K562 (cell line): ENCODE measurements around the gene AGPAT1. TPM values are rescaled to one million over a fixed set of nuclear protein-coding genes. Genes with fewer than 3 reads are reported as not detected.

Experiments used
- BACH1 ChIP-seq: fragments of 200-800 bp; sonication (Bioruptor generic); IDR thresholded peaks from 2 replicates; pipeline ENCODE4 v1.6.1; 2016; ENCODE audit warnings: missing genetic modification characterization, missing compliant biosample characterization
- CBX3 ChIP-seq, 2 experiments: IDR thresholded peaks; 1 replicate in 1 of 2; 2 replicates in 1 of 2; pipeline ENCODE4 v1.6.1; 2012; ENCODE audit warnings: inconsistent platforms in 2 of 2, low read length in 2 of 2, borderline replicate concordance in 1 of 2, control low read depth in 1 of 2
- CCNT2 ChIP-seq: IDR thresholded peaks from 2 replicates; pipeline ENCODE4 v1.6.1; 2011; ENCODE audit warnings: borderline replicate concordance, low read depth, mild to moderate bottlenecking, moderate library complexity, mixed read lengths, low read length; ENCODE audit not compliant: insufficient read length; ENCODE audit errors: extremely low read depth
- CHD1 ChIP-seq: fragments of 200-600 bp; sonication (generic); IDR thresholded peaks from one replicate; pipeline ENCODE4 v1.6.1; 2012; ENCODE audit warnings: mild to moderate bottlenecking, moderate library complexity, low read length, inconsistent platforms
- EGR1 ChIP-seq: fragments of 450-650 bp; conservative IDR thresholded peaks from 2 replicates; pipeline ENCODE4 v1.6.1; 2017; ENCODE audit warnings: mild to moderate bottlenecking
- EP300 ChIP-seq: IDR thresholded peaks from 2 replicates; pipeline ENCODE4 v1.6.1; 2012; ENCODE audit warnings: low read length, improper control_type of control experiment
- GABPB2 ChIP-seq: fragments of 250-450 bp; sonication (Bioruptor Pico); conservative IDR thresholded peaks from 2 replicates; pipeline ENCODE4 v1.5.1; 2021; ENCODE audit warnings: mild to moderate bottlenecking
- HLTF ChIP-seq: fragments of 450-650 bp; IDR thresholded peaks from 2 replicates; pipeline ENCODE4 v1.6.1; 2016
- HMG20A ChIP-seq: fragments of 450-650 bp; formaldehyde crosslinking; conservative IDR thresholded peaks from 2 replicates; pipeline ENCODE4 v1.4.0; 2020; ENCODE audit warnings: mild to moderate bottlenecking, mixed read lengths
- MAFG ChIP-seq: fragments of 450-650 bp; conservative IDR thresholded peaks from 2 replicates; pipeline ENCODE4 v1.6.1; 2016; ENCODE audit warnings: missing genetic modification characterization, missing compliant biosample characterization
- MYNN ChIP-seq, 2 experiments: sonication (generic); formaldehyde crosslinking in 1 of 2; IDR thresholded peaks; 2 replicates each; pipeline versions ENCODE4 v1.5.0 to v1.6.1; 2016 to 2020; ENCODE audit warnings: antibody characterized with exemption in 1 of 2, missing genetic modification reagents in 1 of 2
- NCOR1 ChIP-seq: fragments of 450-650 bp; IDR thresholded peaks from 2 replicates; pipeline ENCODE4 v1.6.1; 2016; ENCODE audit warnings: mild to moderate bottlenecking, moderate library complexity
- NFIC ChIP-seq: fragments of 450-650 bp; IDR thresholded peaks from 2 replicates; pipeline ENCODE4 v1.6.1; 2017; ENCODE audit warnings: mild to moderate bottlenecking, inconsistent platforms
- NFRKB ChIP-seq: fragments of 450-650 bp; IDR thresholded peaks from 2 replicates; pipeline ENCODE4 v1.6.1; 2016; ENCODE audit warnings: low read depth
- NR4A1 ChIP-seq, 2 experiments: fragments of 250-450 bp in 1 of 2; fragments of 450-650 bp in 1 of 2; sonication (Bioruptor Pico) in 1 of 2; IDR thresholded peaks; 2 replicates each; pipeline versions ENCODE4 v1.4.0 to v1.6.1; 2016 to 2020; ENCODE audit warnings: mild to moderate bottlenecking in 2 of 2, missing compliant biosample characterization in 1 of 2, missing genetic modification characterization in 1 of 2, moderate library complexity in 1 of 2
- PYGO2 ChIP-seq: fragments of 450-650 bp; IDR thresholded peaks from 2 replicates; pipeline ENCODE4 v1.6.1; 2016; ENCODE audit warnings: mild to moderate bottlenecking, missing genetic modification characterization, moderate library complexity, missing compliant biosample characterization
- RNF2 ChIP-seq: sonication (generic); IDR thresholded peaks from 2 replicates; pipeline ENCODE4 v1.6.1; 2016
- RUNX1 ChIP-seq: sonication (generic); IDR thresholded peaks from 2 replicates; pipeline ENCODE4 v1.6.1; 2016; ENCODE audit warnings: antibody characterized with exemption, low read depth
- SLC30A9 ChIP-seq: fragments of 250-450 bp; sonication (Bioruptor Pico); IDR thresholded peaks from 2 replicates; pipeline ENCODE4 v1.8.0; 2022; ENCODE audit warnings: mild to moderate bottlenecking, moderate library complexity
- SMAD1 ChIP-seq: fragments of 150-350 bp; IDR thresholded peaks from 2 replicates; pipeline ENCODE4 v1.6.1; 2014; ENCODE audit warnings: low read length, low read depth; ENCODE audit not compliant: partially characterized antibody
- SNIP1 ChIP-seq: fragments of 450-650 bp; IDR thresholded peaks from 2 replicates; pipeline ENCODE4 v1.7.1; 2017; ENCODE audit warnings: low read depth, mild to moderate bottlenecking
- ZNF57 ChIP-seq: fragments of 450-650 bp; formaldehyde crosslinking; IDR thresholded peaks from 2 replicates; pipeline ENCODE4 v1.4.0; 2020; ENCODE audit warnings: mild to moderate bottlenecking, moderate library complexity
- ZNF764 ChIP-seq: fragments of 250-450 bp; sonication (Bioruptor Pico); IDR thresholded peaks from 2 replicates; pipeline ENCODE4 v1.4.0; 2020; ENCODE audit warnings: low read depth, mild to moderate bottlenecking, moderate library complexity
- polyA plus RNA-seq, 8 experiments: library from polyadenylated mRNA; depleted of rRNA in 4 of 8; stranded (reverse) in 5 of 8; unstranded in 3 of 8; fragments of >200 nt; fragmentation: Nextera tagmentation in 2 of 8; fragmentation: Illumina TruSeq in 1 of 8; extraction: Ambion mirVana in 2 of 8; extraction: Trizol in 1 of 8; gene quantifications; 2 replicates each; pipeline versions ENCODE4 v1.2.1 to v1.2.3, GENCODE V29; 2011 to 2014; ENCODE audit warnings: inconsistent platforms in 1 of 8, missing spikeins in 1 of 8
- total RNA-seq, 7 experiments: library from RNA; depleted of rRNA in 6 of 7; stranded (reverse); fragments of >200 nt in 6 of 7; fragmentation: Illumina TruSeq in 2 of 7; extraction: Trizol in 2 of 7; gene quantifications; 2 replicates each; pipeline versions ENCODE4 v1.2.1 to v1.2.3, GENCODE V29; 2011 to 2021; ENCODE audit warnings: low replicate concordance in 1 of 7
- TF ChIP-seq, protein P1 (sequence below): fragments of 450-650 bp; formaldehyde crosslinking; IDR thresholded peaks from 2 replicates; pipeline ENCODE4 v1.4.0; 2022; ENCODE audit warnings: mild to moderate bottlenecking, moderate library complexity
- TF ChIP-seq, protein P2 (sequence below): fragments of 450-650 bp; IDR thresholded peaks from 2 replicates; pipeline ENCODE4 v1.6.1; 2016; ENCODE audit warnings: low read depth, mild to moderate bottlenecking, moderate library complexity
- TF ChIP-seq, protein P3 (sequence below), 2 experiments: IDR thresholded peaks; 2 replicates each; pipeline ENCODE4 v1.6.1; 2011; ENCODE audit warnings: borderline replicate concordance in 1 of 2, control low read depth in 1 of 2, low read depth in 1 of 2, low read length in 1 of 2, mild to moderate bottlenecking in 1 of 2, mixed read lengths in 1 of 2, moderate library complexity in 1 of 2; ENCODE audit not compliant: insufficient read depth in 1 of 2, insufficient read length in 1 of 2, poor library complexity in 1 of 2, severe bottlenecking in 1 of 2; ENCODE audit errors: extremely low read depth in 1 of 2

The AGPAT1 gene
- total and polyA plus RNA-seq, 9 of the 15 experiments (the other 6 are each of a cell fraction or from before 2014, with no cell fraction given): 37.9 to 176 (median 69.4) TPM

DNA sequence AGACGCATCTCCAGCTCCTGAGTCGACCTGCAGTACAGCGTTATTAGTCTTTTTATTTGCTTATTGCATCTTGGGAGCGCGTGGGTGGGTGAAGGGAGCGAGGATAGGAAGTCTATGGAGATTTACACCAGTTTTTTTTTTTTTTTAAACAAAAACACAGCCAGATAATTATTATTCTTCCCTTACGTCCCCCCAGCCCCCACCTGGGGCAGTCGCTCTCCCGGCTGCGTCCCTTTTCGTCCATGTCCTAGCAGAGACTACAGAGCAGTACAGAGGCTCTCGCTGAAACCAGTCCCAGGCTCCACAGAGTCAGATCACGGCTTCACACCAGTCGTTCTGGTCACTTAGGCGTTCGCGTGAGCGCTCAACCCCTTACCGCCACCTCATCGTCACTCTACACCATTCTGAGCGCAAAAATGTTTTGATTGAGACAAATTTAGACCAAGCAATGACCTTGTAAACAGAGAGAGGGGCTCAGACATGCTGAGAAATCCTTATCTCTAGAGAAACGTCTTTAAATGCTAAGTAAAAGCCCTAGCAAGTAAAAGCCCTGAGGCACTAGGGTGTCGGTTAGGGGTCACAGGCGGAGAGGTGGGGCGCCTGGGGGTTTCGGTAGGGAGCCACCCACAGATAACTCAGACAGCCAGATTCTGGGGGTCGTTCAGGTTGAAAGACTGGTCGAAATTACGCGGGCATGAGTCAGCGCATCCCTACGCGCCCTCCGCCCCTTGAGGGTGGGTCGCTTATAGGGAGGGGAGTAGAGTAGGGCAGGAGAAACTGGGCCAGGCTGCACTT, 22.9 kb downstream of the AGPAT1 start (continued):
- peak; percentile 20; the same call in 1 of the 2 replicates for TF ChIP-seq MAFG (tag)
- TF ChIP-seq MYNN (IDR thresholded peaks at IDR 0.05): peak; percentile 97; the same call in 1 of the 2 replicates
- TF ChIP-seq MYNN (CRISPR knock-in tag; IDR thresholded peaks at IDR 0.05): peak; percentile 64; the same call in 1 of the 2 replicates
- no peak for TF ChIP-seq SNIP1
- peak; percentile 3; the same call in 1 of the 2 replicates for TF ChIP-seq EP300
- TF ChIP-seq RUNX1: no peak
- TF ChIP-seq BACH1 (tag): 0 out of 2 replicates have a peak, but pooled peaks have one; percentile 31
- no peak for TF ChIP-seq SLC30A9 (CRISPR knock-in tag)
- TF ChIP-seq NR4A1 (CRISPR knock-in tag; IDR thresholded peaks at IDR 0.05): no peak
- TF ChIP-seq NR4A1 (tag; IDR thresholded peaks at IDR 0.05): no peak
- TF ChIP-seq NFIC: no peak
- TF ChIP-seq CCNT2: no peak
- no peak for TF ChIP-seq HLTF
- TF ChIP-seq EGR1: peak; percentile 86
- TF ChIP-seq, protein P1, sequence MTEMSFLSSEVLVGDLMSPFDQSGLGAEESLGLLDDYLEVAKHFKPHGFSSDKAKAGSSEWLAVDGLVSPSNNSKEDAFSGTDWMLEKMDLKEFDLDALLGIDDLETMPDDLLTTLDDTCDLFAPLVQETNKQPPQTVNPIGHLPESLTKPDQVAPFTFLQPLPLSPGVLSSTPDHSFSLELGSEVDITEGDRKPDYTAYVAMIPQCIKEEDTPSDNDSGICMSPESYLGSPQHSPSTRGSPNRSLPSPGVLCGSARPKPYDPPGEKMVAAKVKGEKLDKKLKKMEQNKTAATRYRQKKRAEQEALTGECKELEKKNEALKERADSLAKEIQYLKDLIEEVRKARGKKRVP (CRISPR knock-in tag): 0 out of 2 replicates have a peak, but pooled peaks have one; percentile 24
- TF ChIP-seq GABPB2 (CRISPR knock-in tag): no peak
- TF ChIP-seq CHD1: no peak
- TF ChIP-seq HMG20A (CRISPR knock-in tag): no peak
- TF ChIP-seq SMAD1: peak; percentile 30
- TF ChIP-seq ZNF764 (CRISPR knock-in tag): no peak
- TF ChIP-seq NCOR1: no peak
- no peak for TF ChIP-seq PYGO2 (tag)
- TF ChIP-seq, protein P2, sequence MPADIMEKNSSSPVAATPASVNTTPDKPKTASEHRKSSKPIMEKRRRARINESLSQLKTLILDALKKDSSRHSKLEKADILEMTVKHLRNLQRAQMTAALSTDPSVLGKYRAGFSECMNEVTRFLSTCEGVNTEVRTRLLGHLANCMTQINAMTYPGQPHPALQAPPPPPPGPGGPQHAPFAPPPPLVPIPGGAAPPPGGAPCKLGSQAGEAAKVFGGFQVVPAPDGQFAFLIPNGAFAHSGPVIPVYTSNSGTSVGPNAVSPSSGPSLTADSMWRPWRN: peak; percentile 38; the same call in 1 of the 2 replicates
- no peak for TF ChIP-seq ZNF57
- TF ChIP-seq CBX3 (IDR thresholded peaks at IDR 0.05; ENCODE audit: borderline replicate concordance in 1 of 2, low read length in 2 of 2): peak in 1 of 2 experiments; percentile 12; a peak in 1 of 3 replicates
- TF ChIP-seq RNF2: no peak
- TF ChIP-seq, protein P3, sequence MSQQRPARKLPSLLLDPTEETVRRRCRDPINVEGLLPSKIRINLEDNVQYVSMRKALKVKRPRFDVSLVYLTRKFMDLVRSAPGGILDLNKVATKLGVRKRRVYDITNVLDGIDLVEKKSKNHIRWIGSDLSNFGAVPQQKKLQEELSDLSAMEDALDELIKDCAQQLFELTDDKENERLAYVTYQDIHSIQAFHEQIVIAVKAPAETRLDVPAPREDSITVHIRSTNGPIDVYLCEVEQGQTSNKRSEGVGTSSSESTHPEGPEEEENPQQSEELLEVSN (IDR thresholded peaks at IDR 0.05; ENCODE audit: borderline replicate concordance in 1 of 2, extremely low read depth in 1 of 2, insufficient read depth in 1 of 2, insufficient read length in 1 of 2, low read depth in 1 of 2, low read length in 1 of 2, poor library complexity in 1 of 2, severe bottlenecking in 1 of 2): peak; percentile 7 to 53
- TF ChIP-seq NFRKB: peak; percentile 53; the same call in 1 of the 2 replicates
